Amniotic epithelial cell (primary cell): ENCODE data around the gene NDUFS7.

Source experiments
- DNase-seq: peaks from one replicate; pipeline ENCODE4 v3.0.0-alpha.2; 2010; ENCODE audit warnings: low read depth

The NDUFS7 gene

DNA sequence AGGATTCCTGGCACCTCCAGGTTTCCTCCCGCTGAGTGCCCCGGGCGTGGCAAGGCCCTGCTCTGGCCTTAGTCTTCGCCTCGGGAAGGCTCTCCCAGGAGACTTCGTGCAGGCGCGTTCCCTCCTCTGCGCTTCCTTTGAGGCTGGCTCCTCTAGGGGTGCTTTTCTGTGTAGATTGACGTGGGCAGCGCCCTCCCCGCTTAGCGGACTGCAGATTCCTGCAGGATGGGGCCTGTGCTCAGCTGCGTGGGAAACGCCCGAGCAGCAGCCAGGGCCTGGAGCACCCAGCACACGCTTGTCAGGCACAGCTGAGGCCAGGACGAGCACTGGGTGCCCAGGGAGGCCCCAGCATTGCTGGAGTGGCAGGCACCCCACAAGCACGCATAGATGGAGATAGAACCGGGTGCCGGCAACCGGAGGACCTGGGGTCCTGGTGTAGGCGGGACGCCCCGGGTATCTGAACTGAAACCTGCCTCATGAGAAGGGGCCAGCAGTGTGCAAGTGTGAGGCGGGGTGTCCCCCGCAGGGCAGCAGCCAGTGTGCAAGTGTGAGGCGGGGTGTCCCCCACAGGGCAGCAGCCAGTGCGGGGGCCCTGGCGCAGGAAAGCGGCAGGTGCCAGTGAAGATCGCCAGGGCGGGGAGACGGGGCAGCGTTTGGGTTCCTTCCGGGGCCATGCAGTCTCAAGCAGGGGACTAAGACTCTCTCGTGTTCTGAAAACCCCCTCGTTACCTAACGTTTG is 3.4 kb downstream of the NDUFS7 start:
- DNase-seq: no peak

DNA sequence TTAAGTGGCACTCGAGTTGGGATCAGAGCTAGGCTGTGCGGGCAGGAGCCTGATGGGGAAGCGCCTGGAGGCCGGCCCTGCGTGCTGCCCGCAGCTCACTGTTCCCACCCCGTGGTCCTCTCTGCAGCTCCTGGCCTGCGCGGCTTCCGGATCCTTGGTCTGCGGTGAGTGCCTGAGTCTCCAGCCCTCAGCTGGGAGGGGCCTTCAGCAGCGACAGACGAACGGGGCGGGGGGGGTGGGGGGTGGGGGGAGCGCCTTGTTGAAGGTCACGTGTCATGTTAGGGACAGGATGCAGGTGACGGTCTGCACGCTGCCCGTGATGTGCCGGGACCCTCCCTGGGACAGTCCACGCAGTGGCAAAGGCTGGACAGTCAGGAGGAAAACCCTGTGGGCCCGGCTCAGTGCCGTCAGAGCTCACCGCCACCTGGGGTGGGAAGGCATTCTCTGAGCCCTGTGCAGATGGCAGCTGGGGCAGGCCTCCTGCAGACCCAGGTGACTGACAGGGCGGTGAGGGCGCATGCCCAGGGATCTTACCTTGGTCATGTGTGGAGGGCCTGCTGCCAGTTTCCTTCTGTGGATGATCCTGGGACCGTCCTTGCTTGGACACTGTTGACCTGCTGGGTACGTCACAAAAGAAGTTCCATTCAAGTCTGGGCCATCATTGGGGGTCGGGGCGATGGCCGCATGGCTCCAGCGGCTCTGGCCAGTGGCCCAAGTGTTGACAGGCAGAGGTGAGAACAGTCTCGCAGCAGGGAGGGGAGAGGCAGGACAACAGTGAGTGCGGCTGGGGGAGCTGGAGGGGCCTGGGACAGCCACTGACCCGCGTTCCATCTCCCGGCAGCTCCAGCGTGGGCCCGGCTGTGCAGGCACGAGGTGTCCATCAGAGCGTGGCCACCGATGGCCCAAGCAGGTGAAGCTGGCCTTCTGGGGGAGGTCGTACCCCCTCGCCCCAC is 4.3 kb downstream of the NDUFS7 start:
- DNase-seq: no peak

DNA sequence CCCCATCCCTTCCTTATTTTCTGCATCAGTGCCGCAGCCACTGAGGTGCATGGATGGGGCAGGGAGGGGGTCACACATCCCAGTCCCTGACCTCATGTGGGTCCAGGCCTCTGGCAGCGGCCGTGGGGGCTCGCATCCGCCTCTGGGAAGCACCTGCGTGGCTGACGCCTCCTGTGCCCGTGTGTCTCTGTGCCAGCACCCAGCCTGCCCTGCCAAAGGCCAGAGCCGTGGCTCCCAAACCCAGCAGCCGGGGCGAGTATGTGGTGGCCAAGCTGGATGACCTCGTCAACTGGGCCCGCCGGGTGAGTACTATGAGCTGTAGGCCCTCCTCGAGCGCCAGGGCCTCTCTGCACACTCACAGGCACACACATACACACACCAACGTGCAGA is 4.9 kb downstream of the NDUFS7 start:
- no peak for DNase-seq

DNA sequence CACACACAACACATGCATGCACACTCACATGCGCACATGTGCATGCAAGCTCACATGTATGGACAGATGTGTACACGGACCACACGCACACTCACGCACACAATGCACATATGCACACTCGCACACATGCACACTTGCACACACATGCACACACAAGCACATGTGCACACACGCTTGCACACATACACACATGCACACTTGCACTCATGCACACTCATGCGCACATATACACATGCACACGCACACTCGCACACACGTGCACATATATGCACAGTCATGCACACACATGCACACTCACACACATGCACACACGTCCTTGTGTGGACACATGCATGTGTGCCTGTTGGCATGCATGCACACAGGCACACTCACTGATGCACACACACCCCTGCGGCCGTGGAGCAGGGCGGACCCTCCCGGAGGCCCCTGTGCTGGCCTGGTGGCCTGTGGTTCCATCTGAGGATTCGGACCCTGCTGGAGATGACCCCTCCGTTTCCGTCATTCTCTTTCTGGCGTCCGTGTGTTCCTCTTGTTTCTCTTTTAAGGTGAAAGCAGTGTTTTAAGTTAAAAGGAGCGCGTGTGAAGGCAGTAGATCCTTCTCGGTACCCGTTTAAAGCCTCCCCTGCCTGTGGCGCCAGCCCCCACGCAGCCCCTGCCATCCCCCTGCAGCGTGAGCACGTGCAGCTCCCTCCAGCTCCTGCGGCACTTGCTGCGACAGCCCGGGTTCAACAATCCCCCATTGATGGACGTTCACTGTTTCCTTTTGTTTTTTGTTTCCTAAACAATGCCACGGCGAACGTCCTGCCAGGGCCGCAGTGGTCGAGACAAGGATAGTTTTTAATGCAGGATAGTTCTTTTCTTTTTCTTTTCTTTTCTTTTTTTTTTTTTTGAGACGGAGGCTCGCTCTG is 5.6 kb downstream of the NDUFS7 start:
- DNase-seq: no peak

DNA sequence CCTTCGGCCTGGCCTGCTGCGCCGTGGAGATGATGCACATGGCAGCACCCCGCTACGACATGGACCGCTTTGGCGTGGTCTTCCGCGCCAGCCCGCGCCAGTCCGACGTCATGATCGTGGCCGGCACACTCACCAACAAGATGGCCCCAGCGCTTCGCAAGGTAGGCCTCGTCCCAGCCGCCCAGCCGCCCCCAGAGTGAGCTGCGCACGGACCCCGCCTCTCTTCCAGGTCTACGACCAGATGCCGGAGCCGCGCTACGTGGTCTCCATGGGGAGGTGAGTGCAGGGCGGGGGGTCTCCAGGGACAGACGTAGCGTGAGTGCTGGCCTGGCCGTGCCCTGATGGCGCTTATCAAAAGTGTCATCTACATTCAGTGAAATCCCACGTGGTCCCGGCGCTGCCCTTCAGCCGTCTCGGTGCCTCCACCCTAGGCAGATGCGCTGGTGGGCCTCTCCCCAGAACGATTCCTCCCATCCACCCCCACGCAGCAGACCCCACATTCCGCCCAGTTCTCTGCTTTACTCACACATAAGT is 7.2 kb downstream of the NDUFS7 start:
- DNase-seq: no peak

DNA sequence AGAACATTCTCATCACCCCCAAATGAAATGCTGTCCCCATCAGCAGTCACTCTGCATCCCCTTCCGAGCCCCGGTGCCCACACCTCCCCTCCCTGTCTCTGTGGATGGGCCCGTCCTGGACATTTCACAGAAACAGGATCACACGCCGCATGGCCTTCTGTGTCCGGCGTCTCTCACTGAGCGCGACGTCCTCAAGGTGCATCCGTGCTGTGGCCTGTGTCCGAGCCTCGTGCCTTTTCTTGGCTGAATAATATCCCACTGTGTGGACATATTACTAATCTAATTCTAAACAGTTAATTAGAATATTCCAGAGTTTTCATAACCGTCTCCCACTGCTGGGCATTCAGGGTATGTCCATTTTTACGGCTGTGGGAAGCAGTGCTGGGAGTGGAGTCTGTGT is 8.7 kb downstream of the NDUFS7 start:
- DNase-seq: no peak

DNA sequence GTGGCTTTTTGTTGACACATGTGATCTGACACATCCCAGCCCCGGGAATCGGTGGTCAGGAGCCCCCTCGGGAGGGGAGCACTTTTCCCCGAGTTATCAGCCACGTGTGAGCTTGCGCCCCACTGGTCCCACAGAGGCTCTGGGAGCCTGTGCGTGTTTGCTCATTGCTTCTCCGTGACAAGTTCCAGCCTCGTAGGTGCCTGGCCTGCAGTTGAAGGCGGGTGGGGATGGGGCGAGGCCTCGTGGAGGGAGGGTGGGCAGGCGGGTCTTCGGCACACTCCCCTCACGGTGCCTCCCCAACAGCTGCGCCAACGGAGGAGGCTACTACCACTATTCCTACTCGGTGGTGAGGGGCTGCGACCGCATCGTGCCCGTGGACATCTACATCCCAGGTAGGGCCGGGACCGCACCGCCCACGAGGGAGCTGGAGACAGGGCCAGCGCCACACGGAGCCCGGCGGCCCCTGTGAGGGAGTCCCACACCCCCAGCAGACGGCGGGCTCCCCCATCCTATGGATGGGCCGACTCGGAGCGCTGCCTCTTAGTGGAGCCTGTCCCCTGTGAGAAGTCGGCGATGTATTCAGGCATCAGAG is 9.3 kb downstream of the NDUFS7 start:
- DNase-seq: no peak

DNA sequence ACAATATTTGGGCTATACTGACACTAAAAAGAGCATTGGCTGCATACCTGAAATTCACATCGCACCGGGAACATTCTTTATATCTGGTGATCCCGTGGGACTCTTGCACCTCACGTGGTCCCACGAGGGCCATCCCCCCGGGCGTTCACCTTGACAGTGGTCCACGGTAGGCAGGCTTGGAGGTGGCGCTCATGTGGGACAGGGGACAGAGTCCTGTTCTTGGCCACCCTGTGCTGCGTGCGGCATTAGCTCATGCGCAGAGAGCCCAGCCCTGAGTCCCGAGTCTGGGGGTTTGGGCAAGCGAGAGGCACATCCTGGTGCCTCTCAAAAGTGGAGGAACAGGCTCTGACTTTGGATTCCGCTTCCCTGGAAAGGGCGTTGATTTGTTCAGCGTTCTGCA is 10.1 kb downstream of the NDUFS7 start:
- no peak for DNase-seq

DNA sequence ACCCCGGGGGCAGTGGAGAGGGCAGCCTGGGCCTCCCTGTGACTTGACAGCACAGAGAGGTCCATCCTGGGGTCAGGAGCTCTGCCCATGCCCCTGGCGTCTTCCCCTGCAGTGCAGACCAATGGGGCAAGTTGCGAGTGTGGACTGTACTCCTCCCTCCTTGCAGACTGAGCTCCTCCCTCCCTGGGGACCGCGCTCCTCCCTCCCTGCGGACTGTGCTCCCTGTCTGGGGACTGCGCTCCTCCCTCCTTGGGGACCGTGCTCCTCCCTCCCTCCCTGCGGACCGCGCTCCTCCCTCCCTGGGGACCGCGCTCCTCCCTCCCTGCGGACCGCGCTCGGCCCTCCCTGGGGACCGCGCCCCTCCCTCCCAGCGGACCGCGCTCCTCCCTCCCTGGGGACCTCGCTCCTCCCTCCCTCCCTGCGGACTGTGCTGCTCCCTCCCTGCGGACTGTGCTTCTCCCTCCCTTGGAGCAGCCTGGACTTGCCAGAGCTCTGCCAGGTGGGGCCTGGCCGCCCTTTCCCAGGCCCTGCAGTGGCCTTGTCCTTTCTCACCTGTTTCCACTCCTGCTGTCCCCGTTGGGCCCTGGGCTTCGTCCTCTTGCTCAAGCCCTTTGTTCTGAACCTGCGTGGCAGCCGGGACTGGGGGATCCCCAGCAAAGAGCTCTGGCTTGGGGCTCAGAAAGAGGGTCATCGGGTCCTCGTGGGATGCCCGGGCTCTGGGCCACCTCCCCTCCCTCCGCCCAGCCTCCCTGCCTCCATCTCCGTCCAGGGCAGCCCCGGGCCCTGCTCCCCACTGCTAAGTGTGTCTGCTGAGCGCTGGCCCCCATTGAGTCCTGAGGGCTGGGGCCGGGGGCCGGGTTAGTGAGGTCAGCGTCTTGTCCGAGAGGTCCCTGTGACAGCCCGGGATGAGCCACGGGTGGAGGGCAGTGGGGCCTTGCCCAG is 10.8 kb downstream of the NDUFS7 start:
- DNase-seq: no peak

DNA sequence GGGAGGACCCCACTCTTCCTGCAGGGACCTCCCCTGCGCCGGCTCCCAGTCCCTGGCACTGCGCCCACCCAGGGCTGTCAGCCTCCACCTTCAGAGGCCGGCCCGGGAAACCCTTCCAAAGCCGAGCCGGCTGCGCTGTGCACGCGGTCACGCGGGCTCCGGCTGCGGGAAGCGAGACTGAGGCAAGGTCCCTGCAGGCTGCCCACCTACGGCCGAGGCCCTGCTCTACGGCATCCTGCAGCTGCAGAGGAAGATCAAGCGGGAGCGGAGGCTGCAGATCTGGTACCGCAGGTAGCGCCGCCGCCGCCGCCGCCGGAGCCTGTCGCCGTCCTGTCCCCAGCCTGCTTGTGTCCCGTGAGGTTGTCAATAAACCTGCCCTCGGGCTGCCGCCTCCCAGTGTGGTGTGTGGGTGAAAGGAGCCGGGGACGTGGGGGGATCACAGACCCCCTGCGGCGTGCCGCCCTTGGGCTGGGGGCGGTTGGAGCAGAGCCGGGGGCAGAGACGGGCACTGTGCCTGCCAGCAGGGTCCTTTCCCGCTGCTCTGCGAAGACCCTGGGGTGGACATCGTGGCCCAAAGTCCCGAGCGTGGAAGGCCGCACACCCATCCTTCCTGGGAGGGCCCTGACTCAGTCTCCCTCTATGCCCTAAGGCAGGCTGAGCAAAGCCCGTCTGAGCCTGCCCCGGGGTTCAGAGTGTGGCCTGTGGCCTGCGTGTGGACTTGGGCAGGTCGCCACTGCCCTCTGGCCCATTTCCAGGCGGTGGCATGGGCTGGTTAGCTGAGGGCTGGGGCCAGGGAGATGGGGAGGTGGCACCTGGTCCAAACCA is 11.7 kb downstream of the NDUFS7 start:
- DNase-seq: no peak

DNA sequence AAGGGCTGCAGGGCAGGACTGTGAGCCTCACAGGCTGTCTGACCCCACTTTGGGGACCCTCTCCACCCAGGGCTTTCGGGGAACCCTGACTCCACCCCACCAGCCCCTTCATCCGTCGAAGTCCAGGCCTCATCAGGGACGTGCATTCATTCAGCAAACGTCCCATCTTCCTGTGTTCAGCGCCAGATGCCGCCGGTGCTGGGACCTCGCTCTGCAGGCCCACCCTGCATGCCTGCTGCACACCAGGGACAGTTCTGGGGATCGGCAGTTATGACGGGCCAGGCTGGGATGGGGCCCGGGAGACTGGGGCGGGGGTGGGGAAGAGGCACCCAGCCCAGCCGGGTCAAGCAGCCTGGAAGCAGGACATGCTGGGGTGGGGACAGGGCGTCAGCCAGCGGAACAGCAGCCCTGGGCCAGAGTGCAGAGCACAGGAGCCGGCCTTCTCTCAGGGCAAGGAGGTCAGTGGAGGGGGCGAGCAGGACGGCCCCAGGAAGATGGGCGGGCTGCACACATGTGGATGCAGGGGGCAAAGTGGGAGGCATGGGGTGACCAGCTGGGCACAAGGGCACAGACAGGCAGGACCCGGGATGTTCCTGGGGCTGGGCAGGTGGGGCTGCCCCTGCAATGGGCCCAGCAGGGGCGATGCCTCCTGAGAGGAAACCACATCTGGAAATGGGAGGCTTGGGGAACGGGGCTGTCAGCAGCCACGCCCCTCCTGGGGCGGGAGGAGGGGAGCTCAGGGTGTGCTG is 12.5 kb downstream of the NDUFS7 start:
- DNase-seq: no peak

DNA sequence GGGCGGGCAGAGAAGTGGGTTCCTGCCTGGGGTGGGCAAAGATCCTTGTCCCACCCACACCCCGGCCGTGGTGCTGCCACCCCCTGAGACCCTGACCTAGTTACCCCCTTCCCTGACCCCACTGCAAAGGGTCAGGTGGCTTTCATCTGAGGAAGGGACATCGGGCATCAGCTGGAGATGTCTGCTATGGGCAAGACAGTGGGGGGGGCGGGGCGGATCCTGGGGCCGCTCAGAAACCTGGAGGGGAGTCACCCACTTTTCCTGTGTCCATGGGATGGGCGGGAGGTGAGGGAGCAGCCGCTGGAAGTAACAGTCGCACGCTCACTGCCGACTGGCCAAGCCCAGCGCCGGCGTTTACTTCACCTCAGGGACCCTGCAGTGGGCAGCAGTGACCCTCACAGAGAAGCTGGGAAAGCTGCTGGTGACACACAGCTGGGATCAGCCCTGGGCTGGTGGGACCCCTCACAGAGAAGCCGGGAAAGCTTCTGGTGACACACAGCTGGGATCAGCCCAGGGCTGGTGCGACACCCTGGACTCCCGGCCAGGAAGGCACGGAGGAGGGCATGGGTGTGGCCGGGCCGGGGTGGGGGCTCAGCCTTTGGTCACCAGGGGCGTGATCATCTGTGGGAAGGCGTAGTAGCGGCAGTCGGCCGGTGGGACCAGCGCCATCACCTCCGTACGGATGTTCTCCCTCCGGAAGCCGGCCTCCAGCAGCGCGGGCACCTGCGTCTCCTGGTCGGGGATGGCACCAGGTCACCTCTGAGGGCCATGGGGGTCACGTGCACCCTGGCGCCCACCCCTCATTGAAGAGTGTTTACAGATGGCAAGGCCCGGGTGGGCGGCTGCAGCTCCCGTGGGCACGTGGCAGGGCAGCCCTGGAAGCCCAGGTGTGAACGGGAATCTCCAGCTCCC is 13.3 kb downstream of the NDUFS7 start:
- DNase-seq: no peak

DNA sequence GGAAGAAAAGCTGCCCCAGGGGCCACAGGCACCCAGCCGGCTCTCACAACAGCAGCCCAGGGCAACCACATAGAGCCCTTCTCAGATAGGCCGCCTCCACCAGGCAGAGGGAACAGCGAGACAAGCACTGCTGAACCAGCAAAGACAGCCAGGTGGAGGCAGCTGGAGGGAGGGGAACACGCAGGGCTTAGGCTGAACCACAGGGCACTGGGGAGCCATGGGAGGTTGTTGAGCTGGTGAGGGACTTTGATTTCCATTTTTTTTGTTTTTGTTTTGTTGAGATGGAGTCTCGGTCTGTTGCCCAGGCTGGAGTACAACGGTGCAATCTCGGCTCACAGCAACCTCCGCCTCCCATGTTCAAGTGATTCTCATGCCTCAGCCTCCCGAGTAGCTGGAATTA is 14.1 kb downstream of the NDUFS7 start:
- DNase-seq: no peak

DNA sequence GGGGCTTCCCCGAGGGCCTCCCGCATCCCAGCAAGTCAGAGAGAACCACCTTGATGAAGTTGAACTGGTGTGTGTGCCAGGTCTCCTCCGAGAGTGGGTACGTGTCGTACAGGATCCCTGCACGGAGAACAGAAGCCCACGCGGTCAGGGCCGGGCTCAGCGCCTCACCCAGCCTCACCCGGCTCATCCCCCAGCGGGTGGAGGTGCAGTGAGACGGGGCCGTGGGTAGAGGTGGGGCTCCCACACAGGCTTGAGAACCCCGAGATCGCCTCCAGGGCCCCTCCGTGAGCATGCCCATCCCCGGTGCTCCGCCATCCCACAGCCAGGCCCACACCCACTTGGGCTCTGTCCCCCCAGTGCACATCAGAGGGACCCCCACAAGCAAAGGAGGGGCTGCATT is 15.4 kb downstream of the NDUFS7 start:
- no peak for DNase-seq

DNA sequence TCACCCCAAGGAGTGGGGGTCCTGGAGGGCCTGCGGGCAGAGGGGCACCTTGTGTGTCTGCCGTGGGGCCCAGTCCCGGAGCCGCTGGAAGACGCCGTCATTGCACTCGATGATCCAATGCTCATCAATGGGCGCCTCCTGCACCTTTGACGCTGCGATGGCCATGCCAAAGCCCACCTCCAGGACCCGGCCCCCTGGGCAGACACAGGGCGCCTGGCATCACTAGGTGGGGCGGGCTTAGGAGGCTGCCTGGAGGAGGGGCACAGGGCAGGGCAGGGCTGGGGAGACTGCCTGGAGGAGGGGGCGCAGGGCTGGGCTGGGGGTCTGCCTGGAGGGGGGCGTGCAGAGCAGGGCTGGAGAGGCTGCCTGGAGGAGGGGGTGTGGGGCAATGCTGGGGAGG is 16.0 kb downstream of the NDUFS7 start:
- DNase-seq: no peak

DNA sequence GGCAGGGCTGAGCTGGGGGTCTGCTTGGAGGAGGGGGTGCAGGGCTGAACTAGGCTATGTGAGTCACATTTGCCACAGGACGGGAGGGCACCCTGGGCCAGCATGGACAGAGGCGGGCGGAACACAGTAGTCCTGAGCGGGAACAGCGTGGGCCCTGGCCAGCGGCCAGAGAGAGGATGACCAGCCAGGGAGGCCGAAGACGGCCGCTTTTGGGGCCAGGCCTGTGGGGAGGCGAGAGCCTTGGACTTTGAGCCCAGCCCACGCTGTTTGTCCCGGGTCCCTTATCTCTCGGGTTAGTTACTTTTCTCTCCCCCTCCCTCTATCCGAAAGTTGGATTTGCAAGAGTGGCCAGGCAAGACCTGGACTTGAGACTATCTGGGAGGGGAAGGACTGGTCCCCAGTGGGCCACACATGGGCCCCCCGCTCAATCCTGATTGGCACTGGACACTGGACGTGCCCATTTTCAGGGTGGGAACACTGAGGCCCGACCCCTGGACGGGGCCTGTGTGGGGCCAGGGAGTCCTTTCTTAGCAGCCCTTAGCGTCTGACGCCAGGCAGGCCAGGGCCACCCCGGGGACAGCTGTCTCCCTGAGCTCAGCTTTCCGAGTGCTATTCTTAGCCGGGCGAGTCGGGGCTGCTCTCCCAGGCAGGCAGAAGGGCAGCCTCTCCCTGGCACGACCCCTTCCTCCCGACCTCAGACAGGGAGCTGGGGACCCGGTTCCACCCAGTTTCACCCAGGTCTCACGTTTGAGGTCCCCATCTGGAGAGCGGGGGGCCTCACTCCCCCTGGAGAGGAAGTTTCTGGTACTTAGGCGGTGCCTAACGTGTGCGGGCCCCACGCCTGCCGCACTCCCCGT is 16.8 kb downstream of the NDUFS7 start:
- DNase-seq: no peak
